ENCODE measurements around the gene MAPK8IP1. TPM values are rescaled to one million over a fixed set of nuclear protein-coding genes. Genes with fewer than 3 reads are reported as not detected.

MAPK8IP1 gene
- total RNA-seq, 1 donor from 2014 or later = 11.5 TPM

- H3K27ac Mint-ChIP-seq = no peak overlapping the region
- no peak for DNase-seq (ENCODE audit: low spot score in 2 of 2, unreplicated experiment in 2 of 2)
- peaks cover 39% of the 10 kb centered on the region for H3K27me3 Mint-ChIP-seq (ENCODE audit: low read depth)
- H3K4me3 Mint-ChIP-seq = peak overlapping the region; percentile 59
- peaks cover 24% of the 10 kb centered on the region for H3K4me1 Mint-ChIP-seq
- TF ChIP-seq CTCF (IDR thresholded peaks at IDR 0.05; ENCODE audit: unreplicated experiment) = no peak
- no peaks in the 10 kb centered on the region for H3K36me3 Mint-ChIP-seq
- no peaks in the 10 kb centered on the region for H3K9me3 Mint-ChIP-seq
These were observed 35.4 kb downstream of the MAPK8IP1 start for GRCh38 chr11:45920531-45921477.

- Mint-ChIP-seq H3K27me3 (ENCODE audit: low read depth) (peaks cover 46% of the 10 kb centered on the region), H3K27ac (peak overlapping the region; percentile 36), H3K36me3 (no peaks in the 10 kb centered on the region), H3K4me3 (peak overlapping the region; percentile 59), H3K4me1 (peaks cover 19% of the 10 kb centered on the region), H3K9me3 (no peaks in the 10 kb centered on the region)
- peak; percentile 20 to 48 for DNase-seq (ENCODE audit: low spot score in 2 of 2, unreplicated experiment in 2 of 2)
- TF ChIP-seq CTCF (IDR thresholded peaks at IDR 0.05; ENCODE audit: unreplicated experiment) = no peak
These were observed 36.3 kb downstream of the MAPK8IP1 start for GRCh38 chr11:45921561-45922424.

- Mint-ChIP-seq H3K36me3 (no peaks in the 10 kb centered on the region), H3K4me3 (peak within 1 kb of the TSS; percentile 67), H3K9me3 (no peaks in the 10 kb centered on the region), H3K27ac (peak within 1 kb of the TSS; percentile 39), H3K4me1 (peaks cover 15% of the 10 kb centered on the region), H3K27me3 (ENCODE audit: low read depth) (peaks cover 46% of the 10 kb centered on the region)
- no peak for TF ChIP-seq CTCF (IDR thresholded peaks at IDR 0.05; ENCODE audit: unreplicated experiment)
- DNase-seq (ENCODE audit: low spot score in 2 of 2, unreplicated experiment in 2 of 2) = peak in 1 of 2 experiments; percentile 27
These were observed 37.1 kb downstream of the MAPK8IP1 start, which contains the start of gene LARGE2 for GRCh38 chr11:45922425-45923082. TSS of gene LARGE2 (plus strand) at chr11:45922656. CDS start at chr11:45922883, 227 bp downstream.

DNA sequence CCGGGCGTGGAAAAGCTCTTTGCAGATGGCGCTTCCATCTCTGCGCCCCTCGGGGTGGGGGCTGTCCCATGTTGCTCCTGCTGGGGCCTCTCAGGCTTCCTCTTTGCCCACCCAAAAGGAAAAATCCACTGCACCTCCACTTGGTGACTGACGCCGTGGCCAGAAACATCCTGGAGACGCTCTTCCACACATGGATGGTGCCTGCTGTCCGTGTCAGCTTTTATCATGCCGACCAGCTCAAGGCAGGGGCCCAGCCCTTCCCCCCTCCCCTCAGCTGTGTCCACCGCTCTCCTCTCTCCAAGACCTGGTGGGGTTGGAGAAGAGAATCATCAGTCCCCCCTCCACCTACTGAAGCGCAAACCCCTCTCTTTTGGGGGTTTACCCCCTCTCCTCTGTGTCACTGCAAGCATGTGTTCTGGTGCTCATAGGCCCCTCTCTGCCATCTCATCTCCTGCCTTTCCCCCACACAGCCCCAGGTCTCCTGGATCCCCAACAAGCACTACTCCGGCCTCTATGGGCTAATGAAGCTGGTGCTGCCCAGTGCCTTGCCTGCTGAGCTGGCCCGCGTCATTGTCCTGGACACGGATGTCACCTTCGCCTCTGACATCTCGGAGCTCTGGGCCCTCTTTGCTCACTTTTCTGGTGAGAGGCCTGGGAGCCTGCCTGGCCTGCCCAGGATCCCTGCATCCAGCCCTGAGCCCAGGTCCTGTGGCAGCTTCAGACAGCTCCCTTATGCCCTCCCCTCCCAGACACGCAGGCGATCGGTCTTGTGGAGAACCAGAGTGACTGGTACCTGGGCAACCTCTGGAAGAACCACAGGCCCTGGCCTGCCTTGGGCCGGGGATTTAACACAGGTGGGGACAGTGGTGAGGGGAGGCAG is 38.8 kb downstream of the MAPK8IP1 start:
- no peak overlapping the region for H3K27ac Mint-ChIP-seq

More for the DNA sequence above, 38.8 kb downstream of the MAPK8IP1 start:
- Mint-ChIP-seq H3K4me3 (peak overlapping the region; percentile 44), H3K36me3 (no peaks in the 10 kb centered on the region), H3K4me1 (peaks cover 16% of the 10 kb centered on the region), H3K27me3 (ENCODE audit: low read depth) (peaks cover 46% of the 10 kb centered on the region), H3K9me3 (no peaks in the 10 kb centered on the region)
- no peak for TF ChIP-seq CTCF (IDR thresholded peaks at IDR 0.05; ENCODE audit: unreplicated experiment)
- DNase-seq (ENCODE audit: low spot score in 2 of 2, unreplicated experiment in 2 of 2) = peak in 1 of 2 experiments; percentile 17
